ENCODE measurements around the gene CISTR.

DNA sequence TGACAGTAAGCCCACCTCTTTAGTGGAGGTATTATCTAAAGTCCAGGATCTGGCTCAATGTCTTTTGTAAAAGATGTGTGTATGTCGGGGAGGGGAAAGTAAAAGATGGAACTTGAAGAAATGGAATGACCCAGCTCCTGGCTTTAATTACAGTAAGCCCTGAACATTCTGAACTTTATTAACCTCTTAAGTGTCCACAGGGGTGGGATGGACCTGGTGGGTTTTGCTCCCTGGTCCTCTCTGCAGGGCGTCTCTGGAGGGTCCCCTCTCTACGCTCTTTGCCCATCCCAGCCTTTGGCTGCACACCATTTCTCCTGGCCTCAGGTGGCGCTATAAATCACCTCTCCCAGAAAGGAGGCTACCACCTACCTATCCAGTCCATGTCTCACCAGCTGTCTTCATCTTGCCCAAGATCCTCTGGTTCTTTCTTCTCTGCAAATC lies 3.7 kb upstream of the CISTR start:
- TF ChIP-seq, protein P1, sequence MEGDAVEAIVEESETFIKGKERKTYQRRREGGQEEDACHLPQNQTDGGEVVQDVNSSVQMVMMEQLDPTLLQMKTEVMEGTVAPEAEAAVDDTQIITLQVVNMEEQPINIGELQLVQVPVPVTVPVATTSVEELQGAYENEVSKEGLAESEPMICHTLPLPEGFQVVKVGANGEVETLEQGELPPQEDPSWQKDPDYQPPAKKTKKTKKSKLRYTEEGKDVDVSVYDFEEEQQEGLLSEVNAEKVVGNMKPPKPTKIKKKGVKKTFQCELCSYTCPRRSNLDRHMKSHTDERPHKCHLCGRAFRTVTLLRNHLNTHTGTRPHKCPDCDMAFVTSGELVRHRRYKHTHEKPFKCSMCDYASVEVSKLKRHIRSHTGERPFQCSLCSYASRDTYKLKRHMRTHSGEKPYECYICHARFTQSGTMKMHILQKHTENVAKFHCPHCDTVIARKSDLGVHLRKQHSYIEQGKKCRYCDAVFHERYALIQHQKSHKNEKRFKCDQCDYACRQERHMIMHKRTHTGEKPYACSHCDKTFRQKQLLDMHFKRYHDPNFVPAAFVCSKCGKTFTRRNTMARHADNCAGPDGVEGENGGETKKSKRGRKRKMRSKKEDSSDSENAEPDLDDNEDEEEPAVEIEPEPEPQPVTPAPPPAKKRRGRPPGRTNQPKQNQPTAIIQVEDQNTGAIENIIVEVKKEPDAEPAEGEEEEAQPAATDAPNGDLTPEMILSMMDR (IDR thresholded peaks at IDR 0.05), result no peak
- TF ChIP-seq EP300 (IDR thresholded peaks at IDR 0.05) (no peak), POLR2A (IDR thresholded peaks at IDR 0.05) (no peak), POLR2AphosphoS5 (IDR thresholded peaks at IDR 0.05) (no peak)

Measured in sigmoid colon (tissue), 4 donors.